Endothelial cell of umbilical vein (primary cell): ENCODE results near the gene SLC5A10. TPM values are rescaled to one million over a fixed set of nuclear protein-coding genes. Genes with fewer than 3 reads are reported as not detected.

ENCODE experiments used
- BruUV-seq: library from RNA; stranded (reverse); fragments of 400-500 nt; replicated peaks from 2 replicates; lab custom pipeline; 2021; lab: Mats Ljungman, UMichigan
- CTCF ChIA-PET: fragments of 300-600, 350-600 bp; sonication (Branson Sonifier 250); formaldehyde crosslinking; loops from one replicate; lab custom pipeline; 2021; ENCODE audit warnings: antibody characterized with exemption, inconsistent platforms; lab: Charles Lee
- POLR2A ChIA-PET: fragments of 300-600, 350-600 bp; sonication (Branson Sonifier 250); formaldehyde crosslinking; loops from one replicate; lab custom pipeline; 2021; ENCODE audit warnings: antibody characterized with exemption, inconsistent platforms; lab: Charles Lee
- DNase-seq: peaks from one replicate; pipeline ENCODE4 v3.0.0-alpha.2; 2011; ENCODE audit warnings: low read depth, low spot score
- FAIRE-seq: peaks from 2 replicates; lab custom pipeline; 2011; peaks lifted over from hg19 to GRCh38; lab: Jason Lieb, UNC
- H2AFZ ChIP-seq: 2 replicates; pipeline ENCODE4 v1.6.0; 2012; ENCODE audit warnings: low read depth, low read length, control low read depth, inconsistent platforms
- H3K27ac ChIP-seq: 2 replicates; pipeline ENCODE4 v1.5.1; 2011; ENCODE audit warnings: low read depth, mild to moderate bottlenecking, control low read depth, low read length, moderate library complexity; ENCODE audit not compliant: insufficient read depth
- H3K27me3 ChIP-seq, 2 experiments: 2 replicates each; pipeline versions ENCODE4 v1.6.0 to v1.6.1; 2011; ENCODE audit warnings: low read length in 2 of 2, mixed read lengths in 1 of 2; ENCODE audit not compliant: control insufficient read depth in 2 of 2, insufficient read depth in 2 of 2
- H3K36me3 ChIP-seq, 2 experiments: 2 replicates in 1 of 2; 3 replicates in 1 of 2; pipeline ENCODE4 v1.5.1; 2011; ENCODE audit warnings: low read length in 2 of 2, mild to moderate bottlenecking in 1 of 2, moderate library complexity in 1 of 2; ENCODE audit not compliant: control insufficient read depth in 2 of 2, insufficient read depth in 2 of 2; ENCODE audit errors: extremely low read depth in 1 of 2
- H3K4me1 ChIP-seq: 3 replicates; pipeline ENCODE4 v1.5.1; 2011; ENCODE audit warnings: mild to moderate bottlenecking, low read length; ENCODE audit not compliant: control insufficient read depth, insufficient read depth; ENCODE audit errors: extremely low read depth
- H3K4me2 ChIP-seq: 2 replicates; pipeline ENCODE4 v1.6.1; 2011; ENCODE audit warnings: low read length, control low read depth, mixed read lengths; ENCODE audit not compliant: insufficient read depth
- H3K4me3 ChIP-seq, 3 experiments: fragments of 200-600 bp in 1 of 3; sonication (generic), shearing (Covaris generic) in 1 of 3; replicated peaks in 1 of 3; 2 replicates each; pipeline ENCODE4 v1.5.1; 2011 to 2016; ENCODE audit warnings: control low read depth in 3 of 3, low read length in 3 of 3, mild to moderate bottlenecking in 2 of 3, inconsistent platforms in 1 of 3, low read depth in 1 of 3, moderate library complexity in 1 of 3; ENCODE audit not compliant: insufficient read depth in 1 of 3
- H3K79me2 ChIP-seq: 2 replicates; pipeline ENCODE4 v1.6.0; 2012; ENCODE audit warnings: low read length, inconsistent platforms; ENCODE audit not compliant: control insufficient read depth, insufficient read depth
- H3K9ac ChIP-seq: replicated peaks from 2 replicates; pipeline ENCODE3; 2011; ENCODE audit warnings: low read length, control low read depth; ENCODE audit not compliant: insufficient read depth; ENCODE audit errors: extremely low read depth
- H3K9me1 ChIP-seq: replicated peaks from 3 replicates; pipeline ENCODE4 v1.6.0; 2011; ENCODE audit warnings: mild to moderate bottlenecking, low read length; ENCODE audit not compliant: control insufficient read depth, insufficient read depth; ENCODE audit errors: extremely low read depth
- H3K9me3 ChIP-seq: replicated peaks from 2 replicates; pipeline ENCODE4 v1.5.1; 2012; ENCODE audit warnings: low read length, inconsistent platforms; ENCODE audit not compliant: control insufficient read depth, insufficient read depth
- H4K20me1 ChIP-seq: replicated peaks from 2 replicates; pipeline ENCODE3; 2011; ENCODE audit warnings: mild to moderate bottlenecking, low read length; ENCODE audit not compliant: control insufficient read depth, insufficient read depth; ENCODE audit errors: extremely low read depth
- CTCF ChIP-seq, 2 donors: IDR thresholded peaks; 1 replicate in 1 of 2; 2 replicates in 1 of 2; pipeline ENCODE4 v1.5.1; 2011; ENCODE audit warnings: low read length in 2 of 2, mild to moderate bottlenecking in 2 of 2, moderate library complexity in 2 of 2, control low read depth in 1 of 2, inconsistent platforms in 1 of 2, low read depth in 1 of 2; ENCODE audit not compliant: insufficient read depth in 1 of 2; ENCODE audit errors: extremely low read depth in 1 of 2
- EZH2 ChIP-seq: IDR thresholded peaks from 2 replicates; pipeline ENCODE4 v1.6.1; 2012; ENCODE audit warnings: borderline replicate concordance, low read depth, mild to moderate bottlenecking, moderate library complexity, low read length, inconsistent platforms; ENCODE audit not compliant: severe bottlenecking
- FOS ChIP-seq: IDR thresholded peaks from 2 replicates; pipeline ENCODE4 v1.6.1; 2011; ENCODE audit warnings: mild to moderate bottlenecking, low read length, moderate library complexity, borderline replicate concordance; ENCODE audit not compliant: insufficient read depth
- GATA2 ChIP-seq: IDR thresholded peaks from 2 replicates; pipeline ENCODE4 v1.7.0; 2011; ENCODE audit warnings: low read depth, mild to moderate bottlenecking, moderate library complexity, mixed read lengths, low read length; ENCODE audit not compliant: insufficient read length, insufficient read depth
- JUN ChIP-seq: IDR thresholded peaks from 2 replicates; pipeline ENCODE4 v1.6.1; 2011; ENCODE audit warnings: borderline replicate concordance, low read depth; ENCODE audit not compliant: insufficient read length, insufficient read depth
- MAX ChIP-seq: IDR thresholded peaks from 2 replicates; pipeline ENCODE4 v1.6.1; 2011; ENCODE audit not compliant: insufficient read depth, insufficient read length
- MYC ChIP-seq: IDR thresholded peaks from one replicate; pipeline ENCODE4 v1.6.1; 2011; ENCODE audit warnings: mild to moderate bottlenecking, low read depth, low read length
- POLR2A ChIP-seq: IDR thresholded peaks from 2 replicates; pipeline ENCODE4 v1.6.1; 2012; ENCODE audit warnings: low read depth, mild to moderate bottlenecking, control low read depth, low read length
- POLR2AphosphoS5 ChIP-seq: IDR thresholded peaks from 2 replicates; pipeline ENCODE4 v1.6.1; 2012; ENCODE audit warnings: low read depth, mild to moderate bottlenecking, control low read depth, low read length, moderate library complexity; ENCODE audit not compliant: insufficient read depth
- dilution Hi-C: fragments of 300-500 bp; cut with MboI; formaldehyde crosslinking; loops from one replicate; pipeline ENCODE4 v1.15.0; 2019; ENCODE audit warnings: low sequenced_read_pairs; ENCODE audit not compliant: extremely low pct_ligation_motif_present
- intact Hi-C: fragments of 100-400 bp; cut with micrococcal nuclease; formaldehyde crosslinking; loops from one replicate; pipeline ENCODE4 v1.10.0; 2022
- polyA plus RNA-seq, 4 experiments: library from polyadenylated mRNA; depleted of rRNA in 3 of 4; stranded (reverse) in 3 of 4; unstranded in 1 of 4; fragments of >200 nt; gene quantifications; 2 replicates each; pipeline versions ENCODE4 v1.2.1 to v1.2.3, GENCODE V29; 2011 to 2012; ENCODE audit warnings: missing spikeins in 1 of 4
- total RNA-seq: library from RNA; stranded (reverse); gene quantifications from 2 replicates; pipeline ENCODE4 v1.2.3, GENCODE V29; 2021

The SLC5A10 gene
- total and polyA plus RNA-seq, 2 donors (not counting 3 experiments of a cell fraction or from before 2014, with no cell fraction given), result not detected

GRCh38 chr17:18938692-18939023 lies 13.3 kb upstream of the SLC5A10 start:
- TF ChIP-seq POLR2A, result no peak
- no peak for TF ChIP-seq MAX
- TF ChIP-seq EZH2, result no peak
- TF ChIP-seq FOS, result no peak
- TF ChIP-seq JUN, result no peak
- no peak for TF ChIP-seq MYC
- TF ChIP-seq GATA2, result no peak
- TF ChIP-seq POLR2AphosphoS5, result no peak
- no peak for TF ChIP-seq CTCF (IDR thresholded peaks at IDR 0.05; ENCODE audit: extremely low read depth in 1 of 2, insufficient read depth in 1 of 2, low read depth in 1 of 2, low read length in 2 of 2)
- H3K4me3 ChIP-seq, result no peak overlapping the region
- no peaks in the 10 kb centered on the region for H3K79me2 ChIP-seq
- no peak overlapping the region for H3K4me2 ChIP-seq
- dilution Hi-C loops (no loop called here), intact Hi-C loops (no loop called here)
- H2AFZ ChIP-seq, result no peak overlapping the region
- no peaks in the 10 kb centered on the region for H3K9me3 ChIP-seq
- H3K27ac ChIP-seq, result no peak overlapping the region
- BruUV-seq, result no TSS peak
- DNase-seq, result no peak
- no peaks in the 10 kb centered on the region for H4K20me1 ChIP-seq
- ChIA-PET CTCF (interaction anchor here (0.7 to 1.0 kb wide), 2 partner anchors 13 to 22 kb away, joined by 3 read pairs; partner anchors contain the start of gene SLC5A10), POLR2A (no interaction called here)
- H3K9me1 ChIP-seq, result no peaks in the 10 kb centered on the region
- FAIRE-seq, result no peak
- no peaks in the 10 kb centered on the region for H3K36me3 ChIP-seq
- no peak overlapping the region for H3K9ac ChIP-seq
- H3K4me1 ChIP-seq, result no peaks in the 10 kb centered on the region
- H3K27me3 ChIP-seq, result peaks cover 0 to 6% of the 10 kb centered on the region in 2 experiments
